NCI-H524 (cell line): Measurements from ENCODE around the gene PPM1H.
A peak's percentile ranks its signal among the peaks of the same experiment; 100 is the strongest.

Source experiments
- DNase-seq, 2 experiments: peaks; one replicate each; lab custom pipeline; 2025; lab: John Stamatoyannopoulos, UW

Gene PPM1H

GRCh38 chr12:62604373-62604772 lies 330.6 kb downstream of the PPM1H start:
- no peak for DNase-seq

DNA sequence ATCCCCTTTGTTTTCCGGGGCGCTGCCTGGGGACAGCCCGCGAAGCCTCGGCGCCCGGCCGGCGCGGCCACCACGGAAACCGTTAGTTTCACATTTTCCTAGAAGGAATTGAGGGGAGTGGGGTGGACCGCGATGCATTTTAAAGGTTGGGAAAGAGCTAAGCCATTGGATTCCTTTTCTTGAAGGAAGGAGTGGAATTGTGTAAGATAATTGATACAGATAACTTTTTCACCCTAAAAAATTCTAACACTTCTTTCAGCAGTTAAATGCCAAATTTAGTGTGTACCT lies 331.2 kb downstream of the PPM1H start:
- DNase-seq: no peak

DNA sequence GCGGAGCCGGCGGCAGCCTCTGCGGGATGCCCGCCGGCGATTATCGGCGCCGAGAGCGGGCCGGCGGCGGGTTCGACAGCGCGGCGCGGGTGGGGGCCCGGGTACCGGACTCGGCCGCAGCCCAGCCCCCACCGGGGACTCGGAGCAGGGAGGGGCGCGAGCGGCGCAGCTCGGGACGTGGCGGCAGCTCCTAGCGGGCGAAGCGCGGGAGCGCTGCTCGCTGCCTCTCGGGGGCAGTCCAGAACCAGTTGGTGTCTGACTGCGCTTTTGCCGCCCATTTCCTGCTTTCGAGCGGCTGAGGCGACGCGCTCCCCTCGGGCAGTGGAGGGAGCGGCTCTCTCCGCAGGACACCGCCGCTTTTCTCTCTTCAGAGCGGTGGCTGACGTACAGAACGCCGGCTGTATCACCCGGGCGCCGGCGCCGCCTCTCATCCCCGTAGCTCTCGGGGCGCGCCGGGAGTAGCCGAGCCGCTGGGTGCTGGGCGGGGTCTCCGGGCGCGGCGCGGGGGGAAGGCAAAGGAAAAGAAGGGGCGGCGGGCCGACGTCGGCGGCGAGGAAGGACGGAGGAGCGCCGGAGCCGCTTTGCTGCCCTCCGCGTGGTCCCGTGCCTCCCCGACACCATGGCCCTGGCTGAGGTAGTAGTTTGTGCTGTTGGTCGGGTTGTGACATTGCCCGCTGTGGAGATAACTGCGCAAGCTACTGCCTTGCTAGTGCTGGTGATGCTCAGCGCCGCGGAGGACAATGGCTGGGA lies 331.7 kb downstream of the PPM1H start:
- DNase-seq: peak; percentile 44 to 85

GRCh38 chr12:62602255-62603060 lies 332.5 kb downstream of the PPM1H start:
- DNase-seq: peak; percentile 86 to 91

DNA sequence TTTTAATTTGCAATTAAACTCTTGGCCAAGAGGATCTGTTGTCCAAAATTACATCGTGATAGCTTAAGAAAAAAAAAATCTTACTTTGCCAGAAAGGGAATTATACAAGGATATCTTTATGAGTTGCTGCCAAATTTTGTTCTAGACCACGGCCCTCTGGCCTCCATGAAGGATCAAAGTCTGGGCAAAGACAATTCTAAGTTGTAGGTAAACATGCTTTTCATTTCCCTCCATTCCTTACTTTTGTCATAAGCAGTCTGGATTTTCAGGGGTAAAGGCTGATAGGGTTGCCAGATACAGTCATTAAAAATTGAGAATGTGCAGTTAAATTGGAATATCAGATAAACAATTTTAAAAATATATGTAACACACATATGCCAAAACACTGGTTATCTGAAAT lies 333.2 kb downstream of the PPM1H start:
- no peak for DNase-seq

DNA sequence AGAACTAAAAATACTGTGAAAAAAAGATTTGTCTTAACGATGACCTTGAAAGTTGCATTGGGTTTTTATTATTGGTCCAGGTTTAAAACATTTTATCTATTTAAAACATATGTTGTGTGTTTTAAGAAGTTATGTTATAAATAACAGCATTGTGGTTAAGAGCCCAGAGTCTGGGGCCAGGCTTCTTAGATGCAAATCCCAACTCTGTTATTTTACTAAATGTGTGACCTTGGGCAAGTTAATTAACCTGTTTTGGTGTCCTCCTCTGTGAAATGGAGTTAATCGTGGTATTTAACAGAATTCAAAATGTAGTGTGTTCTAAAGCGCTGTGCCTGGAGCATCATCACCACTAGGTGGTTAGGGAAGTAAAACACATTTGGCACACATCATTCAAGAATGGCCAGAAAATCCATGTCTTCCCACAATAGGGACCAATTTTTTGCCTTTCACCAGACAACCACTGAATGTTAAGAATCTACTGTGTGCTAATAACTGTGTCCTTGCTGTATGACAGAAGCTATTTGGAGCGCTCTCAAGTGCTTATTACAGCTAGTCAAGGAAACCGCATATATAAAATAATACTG lies 335.0 kb downstream of the PPM1H start:
- DNase-seq: no peak

GRCh38 chr12:62598846-62599245 lies 336.1 kb downstream of the PPM1H start:
- DNase-seq: no peak

GRCh38 chr12:62597253-62597652 lies 337.7 kb downstream of the PPM1H start:
- DNase-seq: no peak
